Measurements from ENCODE around the gene ARNT2. TPM values are rescaled to one million over a fixed set of nuclear protein-coding genes. Genes with fewer than 3 reads are reported as not detected.

ARNT2 gene
- total and polyA plus RNA-seq, 5 donors = 3.6 to 15.9 (median 7.2) TPM

DNA sequence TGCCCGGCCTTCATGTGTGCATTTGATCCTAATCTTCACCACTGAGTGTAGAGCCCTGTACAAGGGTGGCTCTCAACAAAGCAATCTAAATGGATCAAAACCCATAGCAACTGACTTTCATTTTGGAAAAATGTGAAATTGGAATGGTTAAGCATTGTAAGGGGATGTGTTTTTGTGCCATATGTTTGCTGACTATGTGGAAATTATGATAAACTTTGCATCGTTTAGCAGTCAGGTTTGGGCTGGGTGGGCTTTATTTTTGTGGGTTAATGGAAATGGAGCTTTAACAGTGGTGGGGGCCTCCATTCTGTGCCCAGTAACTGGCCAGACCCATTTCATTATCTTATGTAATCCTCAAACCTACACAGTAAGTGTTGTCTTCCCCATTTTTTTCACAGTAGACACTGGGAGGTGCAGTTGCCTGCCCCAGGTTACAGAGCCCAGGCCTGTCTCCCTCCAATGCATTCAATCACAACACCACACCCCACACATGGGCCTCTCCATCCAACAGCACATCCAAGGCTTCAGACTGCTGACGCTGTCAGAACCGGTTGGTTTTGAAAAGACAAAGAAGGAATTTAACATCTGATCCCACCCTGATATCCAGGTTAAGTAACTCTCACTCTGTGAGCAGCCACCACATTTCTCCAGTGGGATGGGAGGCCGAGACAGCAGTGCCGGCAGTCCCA, 154.6 kb downstream of the ARNT2 start:
- 87% methylated on average over 6 of the region's 6 CpGs for WGBS
- H3K27me3 ChIP-seq (ENCODE audit: control insufficient read depth, insufficient read depth) = no peaks in the 10 kb centered on the region
- H3K27ac ChIP-seq (ENCODE audit: low read length) = no peak overlapping the region
- ATAC-seq = no peak
- DNase-seq = no peak
- intact Hi-C loops (cut with DNase I) = no loop called here
- H3K4me3 ChIP-seq (ENCODE audit: low read length) = no peak overlapping the region
- no peaks in the 10 kb centered on the region for H3K4me1 ChIP-seq (ENCODE audit: control insufficient read depth, insufficient read depth, low read length)
- no peaks in the 10 kb centered on the region for H3K9me3 ChIP-seq (ENCODE audit: control insufficient read depth, low read length)

DNA sequence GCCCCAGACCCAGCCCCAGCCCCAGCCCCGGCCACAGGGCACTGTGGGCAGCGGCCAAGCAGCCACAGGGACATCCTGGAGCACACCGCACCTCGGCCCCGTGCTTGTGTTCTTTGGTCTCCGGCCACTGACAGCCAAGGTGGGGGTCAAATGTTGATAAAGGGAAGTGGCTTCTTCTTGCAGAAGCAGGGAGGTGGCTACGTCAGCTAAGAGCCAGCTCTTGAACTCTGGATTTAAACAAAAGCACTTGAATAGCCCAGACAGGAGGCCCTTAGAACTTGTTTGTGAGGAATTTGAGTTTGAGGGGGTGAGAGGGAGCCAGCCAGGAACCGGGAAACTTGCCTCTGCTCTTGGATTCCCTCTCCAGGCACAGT, 155.1 kb downstream of the ARNT2 start:
- no peaks in the 10 kb centered on the region for H3K9me3 ChIP-seq (ENCODE audit: control insufficient read depth, low read length)
- DNase-seq (no peak), ATAC-seq (no peak)
- no peak overlapping the region for H3K4me3 ChIP-seq (ENCODE audit: low read length)
- H3K27me3 ChIP-seq (ENCODE audit: control insufficient read depth, insufficient read depth) = no peaks in the 10 kb centered on the region
- 70% methylated on average over 8 of the region's 8 CpGs for WGBS
- intact Hi-C loops (cut with DNase I) = no loop called here
- no peak overlapping the region for H3K27ac ChIP-seq (ENCODE audit: low read length)
- H3K4me1 ChIP-seq (ENCODE audit: control insufficient read depth, insufficient read depth, low read length) = no peaks in the 10 kb centered on the region

GRCh38 chr15:80559761-80560160, 155.6 kb downstream of the ARNT2 start:
- DNase-seq (no peak), ATAC-seq (no peak)
- H3K4me3 ChIP-seq (ENCODE audit: low read length) = no peak overlapping the region
- H3K4me1 ChIP-seq (ENCODE audit: control insufficient read depth, insufficient read depth, low read length) = no peaks in the 10 kb centered on the region
- no peak overlapping the region for H3K27ac ChIP-seq (ENCODE audit: low read length)
- 87% methylated on average over 6 of the region's 6 CpGs for WGBS
- H3K27me3 ChIP-seq (ENCODE audit: control insufficient read depth, insufficient read depth) = no peaks in the 10 kb centered on the region
- no peaks in the 10 kb centered on the region for H3K9me3 ChIP-seq (ENCODE audit: control insufficient read depth, low read length)
- intact Hi-C loops (cut with DNase I) = loop anchor here in 3 of 4 donors (10.0 kb wide), 4 partner anchors 105 to 415 kb away; partner anchors contain the start of gene CEMIP (in 1 of the 3)

DNA sequence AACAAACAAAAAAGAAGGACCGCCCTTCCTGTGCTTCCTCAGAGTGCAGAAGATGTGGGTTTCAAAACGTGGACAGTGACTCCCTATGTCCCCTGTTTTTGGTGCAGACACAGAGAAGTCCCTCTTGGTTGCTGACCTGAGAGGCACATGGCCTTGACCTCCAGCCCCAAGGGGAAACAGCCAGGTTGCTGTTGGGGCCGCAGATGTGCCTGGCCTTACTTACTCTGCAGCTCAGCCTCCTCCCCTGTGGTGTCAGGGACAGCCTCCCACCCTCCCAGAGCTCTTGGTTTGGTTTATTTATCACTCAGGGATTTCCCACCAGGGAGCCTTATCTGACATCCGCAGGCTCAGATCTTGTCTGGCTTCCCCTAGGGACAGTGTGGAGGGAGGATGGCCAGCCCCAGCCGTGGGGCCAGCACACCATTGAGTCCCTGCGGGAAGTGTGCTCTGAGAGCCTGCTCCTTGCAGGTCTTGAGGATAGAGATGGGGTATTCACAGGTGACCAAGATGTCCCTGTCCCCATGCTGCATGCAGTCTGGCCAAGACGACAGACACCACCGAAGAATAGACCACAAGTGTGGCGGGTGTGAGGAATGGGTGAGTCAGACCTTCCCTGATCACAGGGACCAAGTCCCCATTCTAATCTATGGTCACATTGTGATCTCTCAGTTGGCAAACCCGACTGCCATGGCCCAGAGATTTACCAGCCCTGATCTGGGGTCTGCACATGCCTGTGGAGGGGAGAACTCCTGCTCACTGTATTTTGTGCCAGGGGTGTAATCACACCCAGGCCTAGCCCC, 156.6 kb downstream of the ARNT2 start:
- Histone ChIP-seq H3K4me3 (ENCODE audit: low read length) (no peak overlapping the region), H3K27me3 (ENCODE audit: control insufficient read depth, insufficient read depth) (no peaks in the 10 kb centered on the region), H3K9me3 (ENCODE audit: control insufficient read depth, low read length) (no peaks in the 10 kb centered on the region), H3K27ac (ENCODE audit: low read length) (no peak overlapping the region), H3K4me1 (ENCODE audit: control insufficient read depth, insufficient read depth, low read length) (no peaks in the 10 kb centered on the region)
- intact Hi-C loops (cut with DNase I) = loop anchor here in 3 of 4 donors (10.0 kb wide), 4 partner anchors 106 to 414 kb away; partner anchors contain the start of gene CEMIP (in 1 of the 3)
- 53% methylated on average over 10 of the region's 10 CpGs for WGBS
- ATAC-seq (peak in 1 of 2 donors; percentile 34), DNase-seq (no peak)

- Histone ChIP-seq H3K27me3 (ENCODE audit: control insufficient read depth, insufficient read depth) (no peaks in the 10 kb centered on the region), H3K4me3 (ENCODE audit: low read length) (no peak overlapping the region), H3K9me3 (ENCODE audit: control insufficient read depth, low read length) (no peaks in the 10 kb centered on the region), H3K27ac (ENCODE audit: low read length) (no peak overlapping the region), H3K4me1 (ENCODE audit: control insufficient read depth, insufficient read depth, low read length) (no peaks in the 10 kb centered on the region)
- intact Hi-C loops (cut with DNase I) = loop anchor here in 3 of 4 donors (10.0 kb wide), 4 partner anchors 107 to 413 kb away; partner anchors contain the start of gene CEMIP (in 1 of the 3)
- ATAC-seq = peak in 1 of 2 donors; percentile 31
- 68% methylated on average over 1 of the region's 1 CpG for WGBS
- no peak for DNase-seq
These were observed 157.3 kb downstream of the ARNT2 start for GRCh38 chr15:80561500-80561899.

- 71% methylated on average over 4 of the region's 4 CpGs for WGBS
- peak in 1 of 2 donors; percentile 20 for ATAC-seq
- Histone ChIP-seq H3K27ac (ENCODE audit: low read length) (no peak overlapping the region), H3K4me1 (ENCODE audit: control insufficient read depth, insufficient read depth, low read length) (no peaks in the 10 kb centered on the region), H3K4me3 (ENCODE audit: low read length) (no peak overlapping the region), H3K9me3 (ENCODE audit: control insufficient read depth, low read length) (no peaks in the 10 kb centered on the region), H3K27me3 (ENCODE audit: control insufficient read depth, insufficient read depth) (no peaks in the 10 kb centered on the region)
- DNase-seq = no peak
- intact Hi-C loops (cut with DNase I) = loop anchor here in 3 of 4 donors (10.0 kb wide), 4 partner anchors 107 to 413 kb away; partner anchors contain the start of gene CEMIP (in 1 of the 3)
These were observed 157.9 kb downstream of the ARNT2 start for GRCh38 chr15:80562033-80562432.

GRCh38 chr15:80562846-80563245, 158.7 kb downstream of the ARNT2 start:
- 81% methylated on average over 11 of the region's 11 CpGs for WGBS

GRCh38 chr15:80563372-80563997, 159.3 kb downstream of the ARNT2 start:
- intact Hi-C loops (cut with DNase I) = loop anchor here in 3 of 4 donors (10.0 kb wide), 4 partner anchors 109 to 411 kb away; partner anchors contain the start of gene CEMIP (in 1 of the 3)
- DNase-seq = no peak
- Histone ChIP-seq H3K27me3 (ENCODE audit: control insufficient read depth, insufficient read depth) (no peaks in the 10 kb centered on the region), H3K9me3 (ENCODE audit: control insufficient read depth, low read length) (no peaks in the 10 kb centered on the region), H3K4me3 (ENCODE audit: low read length) (no peak overlapping the region), H3K27ac (ENCODE audit: low read length) (no peak overlapping the region), H3K4me1 (ENCODE audit: control insufficient read depth, insufficient read depth, low read length) (no peaks in the 10 kb centered on the region)
- no peak for ATAC-seq
- whole genome bisulfite sequencing = 78% methylated on average over 7 of the region's 7 CpGs

More at GRCh38 chr15:80562846-80563245, 158.7 kb downstream of the ARNT2 start:
- no peak overlapping the region for H3K27ac ChIP-seq (ENCODE audit: low read length)
- intact Hi-C loops (cut with DNase I) = loop anchor here in 3 of 4 donors (10.0 kb wide), 4 partner anchors 108 to 412 kb away; partner anchors contain the start of gene CEMIP (in 1 of the 3)
- H3K27me3 ChIP-seq (ENCODE audit: control insufficient read depth, insufficient read depth) = no peaks in the 10 kb centered on the region
- H3K9me3 ChIP-seq (ENCODE audit: control insufficient read depth, low read length) = no peaks in the 10 kb centered on the region
- ATAC-seq (no peak), DNase-seq (no peak)
- H3K4me3 ChIP-seq (ENCODE audit: low read length) = no peak overlapping the region
- H3K4me1 ChIP-seq (ENCODE audit: control insufficient read depth, insufficient read depth, low read length) = no peaks in the 10 kb centered on the region

- H3K27me3 ChIP-seq (ENCODE audit: control insufficient read depth, insufficient read depth) = no peaks in the 10 kb centered on the region
- H3K27ac ChIP-seq (ENCODE audit: low read length) = no peak overlapping the region
- no peak for ATAC-seq
- no peaks in the 10 kb centered on the region for H3K9me3 ChIP-seq (ENCODE audit: control insufficient read depth, low read length)
- no peak overlapping the region for H3K4me3 ChIP-seq (ENCODE audit: low read length)
- no peaks in the 10 kb centered on the region for H3K4me1 ChIP-seq (ENCODE audit: control insufficient read depth, insufficient read depth, low read length)
- intact Hi-C loops (cut with DNase I) = loop anchor here in 3 of 4 donors (10.0 kb wide), 4 partner anchors 109 to 411 kb away; partner anchors contain the start of gene CEMIP (in 1 of the 3)
- no peak for DNase-seq
- 91% methylated on average over 8 of the region's 8 CpGs for WGBS
These were observed 159.9 kb downstream of the ARNT2 start for GRCh38 chr15:80564056-80564455.

DNA sequence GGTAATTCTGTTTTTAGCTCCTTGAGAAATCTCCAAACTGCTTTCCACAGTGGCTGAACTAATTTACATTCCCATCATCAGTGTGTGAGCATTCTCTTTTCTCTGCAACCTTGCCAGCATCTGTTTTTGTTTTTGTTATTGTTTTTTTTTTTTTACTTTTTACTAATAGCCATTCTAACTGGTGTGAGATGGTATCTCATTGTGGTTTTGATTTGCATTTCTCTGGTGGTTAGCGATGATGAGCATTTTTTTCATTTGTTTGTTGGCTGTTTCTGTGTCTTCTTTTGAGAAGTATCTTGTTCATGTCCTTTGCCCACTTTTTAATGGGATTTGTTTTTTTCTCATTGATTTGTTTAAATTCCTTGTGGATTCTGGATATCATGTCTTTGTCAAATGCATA, 161.2 kb downstream of the ARNT2 start:
- DNase-seq = no peak
- ATAC-seq = no peak
- intact Hi-C loops (cut with DNase I) = loop anchor here (5.0 to 10.0 kb wide), 6 partner anchors 111 to 409 kb away; partner anchors contain the start of gene CEMIP (in 4 of the 4)
- Histone ChIP-seq H3K4me3 (ENCODE audit: low read length) (no peak overlapping the region), H3K27me3 (ENCODE audit: control insufficient read depth, insufficient read depth) (no peaks in the 10 kb centered on the region), H3K4me1 (ENCODE audit: control insufficient read depth, insufficient read depth, low read length) (no peaks in the 10 kb centered on the region), H3K27ac (ENCODE audit: low read length) (no peak overlapping the region), H3K9me3 (ENCODE audit: control insufficient read depth, low read length) (no peaks in the 10 kb centered on the region)
- 95% methylated on average over 1 of the region's 1 CpG for WGBS

Data from right cardiac atrium (tissue), 5 donors.